ENCODE data around the gene ANO6.

Gene ANO6

GRCh38 chr12:45418520-45418919, 202.6 kb downstream of the ANO6 start:
- Mint-ChIP-seq H3K27me3 (ENCODE audit: low read depth) (no peaks in the 10 kb centered on the region), H3K36me3 (ENCODE audit: low read depth) (peaks cover 52% of the 10 kb centered on the region)
- TF ChIP-seq, protein P1, sequence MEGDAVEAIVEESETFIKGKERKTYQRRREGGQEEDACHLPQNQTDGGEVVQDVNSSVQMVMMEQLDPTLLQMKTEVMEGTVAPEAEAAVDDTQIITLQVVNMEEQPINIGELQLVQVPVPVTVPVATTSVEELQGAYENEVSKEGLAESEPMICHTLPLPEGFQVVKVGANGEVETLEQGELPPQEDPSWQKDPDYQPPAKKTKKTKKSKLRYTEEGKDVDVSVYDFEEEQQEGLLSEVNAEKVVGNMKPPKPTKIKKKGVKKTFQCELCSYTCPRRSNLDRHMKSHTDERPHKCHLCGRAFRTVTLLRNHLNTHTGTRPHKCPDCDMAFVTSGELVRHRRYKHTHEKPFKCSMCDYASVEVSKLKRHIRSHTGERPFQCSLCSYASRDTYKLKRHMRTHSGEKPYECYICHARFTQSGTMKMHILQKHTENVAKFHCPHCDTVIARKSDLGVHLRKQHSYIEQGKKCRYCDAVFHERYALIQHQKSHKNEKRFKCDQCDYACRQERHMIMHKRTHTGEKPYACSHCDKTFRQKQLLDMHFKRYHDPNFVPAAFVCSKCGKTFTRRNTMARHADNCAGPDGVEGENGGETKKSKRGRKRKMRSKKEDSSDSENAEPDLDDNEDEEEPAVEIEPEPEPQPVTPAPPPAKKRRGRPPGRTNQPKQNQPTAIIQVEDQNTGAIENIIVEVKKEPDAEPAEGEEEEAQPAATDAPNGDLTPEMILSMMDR (IDR thresholded peaks at IDR 0.05; ENCODE audit: unreplicated experiment in 3 of 3) = no peak

DNA sequence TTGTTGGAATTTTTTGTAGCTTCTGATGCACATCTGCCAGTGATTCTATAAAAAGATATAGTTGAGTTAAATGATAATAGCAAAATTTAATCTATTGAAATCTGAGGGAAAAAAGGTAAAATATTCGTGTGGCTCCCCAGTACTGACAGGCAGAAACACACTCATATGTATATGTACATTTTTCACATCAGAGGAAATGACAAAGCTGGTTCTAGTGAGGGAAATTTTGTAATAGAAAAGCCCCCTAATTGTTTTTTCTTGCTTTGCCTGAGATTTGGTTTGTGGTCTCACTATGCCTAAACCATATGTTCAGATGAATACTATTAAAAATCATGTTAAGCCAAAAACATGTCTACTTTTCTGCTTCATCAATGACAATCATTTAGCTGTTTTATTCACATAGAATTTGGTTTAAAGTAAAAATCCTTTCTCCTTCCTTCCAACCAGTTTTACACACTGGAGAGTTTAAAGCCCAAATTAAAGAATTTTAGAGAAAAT, 203.5 kb downstream of the ANO6 start:
- no peak overlapping the region for H3K27ac Mint-ChIP-seq
- H3K4me1 Mint-ChIP-seq = no peaks in the 10 kb centered on the region
- no peaks in the 10 kb centered on the region for H3K9me3 Mint-ChIP-seq
- peaks cover 59% of the 10 kb centered on the region for H3K36me3 Mint-ChIP-seq (ENCODE audit: low read depth)
- H3K27me3 Mint-ChIP-seq (ENCODE audit: low read depth) = no peaks in the 10 kb centered on the region
- TF ChIP-seq, protein P1 (IDR thresholded peaks at IDR 0.05; ENCODE audit: unreplicated experiment in 3 of 3) = no peak
- H3K4me3 Mint-ChIP-seq = no peak overlapping the region

More at GRCh38 chr12:45418520-45418919, 202.6 kb downstream of the ANO6 start:
- H3K27ac Mint-ChIP-seq = no peak overlapping the region
- H3K4me3 Mint-ChIP-seq = no peak overlapping the region
- H3K4me1 Mint-ChIP-seq = no peaks in the 10 kb centered on the region
- H3K9me3 Mint-ChIP-seq = no peaks in the 10 kb centered on the region

- TF ChIP-seq, protein P1 (IDR thresholded peaks at IDR 0.05; ENCODE audit: unreplicated experiment in 3 of 3) = no peak
- H3K36me3 Mint-ChIP-seq (ENCODE audit: low read depth) = peaks cover 63% of the 10 kb centered on the region
- H3K27ac Mint-ChIP-seq = no peak overlapping the region
- H3K4me1 Mint-ChIP-seq = no peaks in the 10 kb centered on the region
- no peaks in the 10 kb centered on the region for H3K9me3 Mint-ChIP-seq
- H3K4me3 Mint-ChIP-seq = no peak overlapping the region
- H3K27me3 Mint-ChIP-seq (ENCODE audit: low read depth) = no peaks in the 10 kb centered on the region
These were observed 205.8 kb downstream of the ANO6 start for GRCh38 chr12:45421736-45422135.

GRCh38 chr12:45423931-45424330, 208.0 kb downstream of the ANO6 start:
- Mint-ChIP-seq H3K9me3 (no peaks in the 10 kb centered on the region), H3K4me1 (no peaks in the 10 kb centered on the region), H3K4me3 (no peak overlapping the region), H3K36me3 (ENCODE audit: low read depth) (peaks cover 75% of the 10 kb centered on the region), H3K27me3 (ENCODE audit: low read depth) (no peaks in the 10 kb centered on the region), H3K27ac (no peak overlapping the region)
- TF ChIP-seq, protein P1 (IDR thresholded peaks at IDR 0.05; ENCODE audit: unreplicated experiment in 3 of 3) = no peak

DNA sequence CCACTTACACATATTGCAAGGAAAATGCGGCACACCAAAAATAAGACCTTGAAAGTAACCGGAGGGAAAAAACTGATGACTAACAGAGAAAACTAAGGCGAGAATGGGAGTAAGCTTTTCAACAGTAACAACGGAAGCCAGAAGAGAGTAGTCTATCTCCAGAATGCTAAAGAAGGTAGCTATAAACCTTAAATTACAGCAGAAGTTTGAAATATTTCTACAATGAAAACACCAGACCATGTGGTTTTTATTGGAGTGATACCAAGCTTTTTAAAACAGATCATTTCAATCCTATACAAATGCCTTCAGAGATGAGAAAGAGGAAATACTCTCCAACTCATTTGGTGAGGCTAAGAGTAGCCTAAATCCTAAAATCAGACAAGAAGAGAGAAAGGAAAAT, 209.5 kb downstream of the ANO6 start:
- Mint-ChIP-seq H3K36me3 (ENCODE audit: low read depth) (peaks cover 82% of the 10 kb centered on the region), H3K4me1 (no peaks in the 10 kb centered on the region), H3K27me3 (ENCODE audit: low read depth) (no peaks in the 10 kb centered on the region), H3K27ac (no peak overlapping the region), H3K9me3 (no peaks in the 10 kb centered on the region), H3K4me3 (no peak overlapping the region)
- TF ChIP-seq, protein P1 (IDR thresholded peaks at IDR 0.05; ENCODE audit: unreplicated experiment in 3 of 3) = no peak

- no peaks in the 10 kb centered on the region for H3K9me3 Mint-ChIP-seq
- TF ChIP-seq, protein P1 (IDR thresholded peaks at IDR 0.05; ENCODE audit: unreplicated experiment in 3 of 3) = no peak
- no peak overlapping the region for H3K27ac Mint-ChIP-seq
- no peaks in the 10 kb centered on the region for H3K27me3 Mint-ChIP-seq (ENCODE audit: low read depth)
- H3K4me3 Mint-ChIP-seq = no peak overlapping the region
- H3K4me1 Mint-ChIP-seq = no peaks in the 10 kb centered on the region
- H3K36me3 Mint-ChIP-seq (ENCODE audit: low read depth) = peaks cover 88% of the 10 kb centered on the region
These were observed 210.4 kb downstream of the ANO6 start for GRCh38 chr12:45426294-45426693.
